ENCODE results near the gene ARHGAP18.

DNA sequence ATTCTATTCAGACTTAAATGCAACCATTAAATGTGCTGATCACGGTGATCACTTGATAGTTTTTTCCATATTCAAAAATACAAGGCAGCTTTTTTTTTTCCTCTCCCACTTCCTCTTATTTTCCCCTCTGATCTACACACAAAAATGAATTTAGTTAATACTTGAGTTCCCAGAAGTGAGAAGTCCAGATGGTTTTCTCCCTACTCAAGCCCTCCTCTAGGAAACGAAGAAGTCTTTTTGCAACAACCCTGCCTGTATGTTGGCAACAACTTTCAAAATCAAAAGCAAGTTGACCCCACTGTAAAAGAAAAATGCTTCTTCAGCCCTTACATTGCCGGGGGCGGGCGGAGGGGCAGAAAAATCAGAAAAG is 24.3 kb downstream of the ARHGAP18 start:
- TF ChIP-seq, protein P1, sequence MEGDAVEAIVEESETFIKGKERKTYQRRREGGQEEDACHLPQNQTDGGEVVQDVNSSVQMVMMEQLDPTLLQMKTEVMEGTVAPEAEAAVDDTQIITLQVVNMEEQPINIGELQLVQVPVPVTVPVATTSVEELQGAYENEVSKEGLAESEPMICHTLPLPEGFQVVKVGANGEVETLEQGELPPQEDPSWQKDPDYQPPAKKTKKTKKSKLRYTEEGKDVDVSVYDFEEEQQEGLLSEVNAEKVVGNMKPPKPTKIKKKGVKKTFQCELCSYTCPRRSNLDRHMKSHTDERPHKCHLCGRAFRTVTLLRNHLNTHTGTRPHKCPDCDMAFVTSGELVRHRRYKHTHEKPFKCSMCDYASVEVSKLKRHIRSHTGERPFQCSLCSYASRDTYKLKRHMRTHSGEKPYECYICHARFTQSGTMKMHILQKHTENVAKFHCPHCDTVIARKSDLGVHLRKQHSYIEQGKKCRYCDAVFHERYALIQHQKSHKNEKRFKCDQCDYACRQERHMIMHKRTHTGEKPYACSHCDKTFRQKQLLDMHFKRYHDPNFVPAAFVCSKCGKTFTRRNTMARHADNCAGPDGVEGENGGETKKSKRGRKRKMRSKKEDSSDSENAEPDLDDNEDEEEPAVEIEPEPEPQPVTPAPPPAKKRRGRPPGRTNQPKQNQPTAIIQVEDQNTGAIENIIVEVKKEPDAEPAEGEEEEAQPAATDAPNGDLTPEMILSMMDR (IDR thresholded peaks at IDR 0.05; ENCODE audit: low read length), result no peak
- no peak for TF ChIP-seq EZH2phosphoT487 (IDR thresholded peaks at IDR 0.05; ENCODE audit: low read length)
